DOHH2 (cell line): Measurements from ENCODE around the gene CTAGE8.
"Not testable (repeated sequence)": the region's sequence is repeated elsewhere in the genome, so short reads cannot be mapped to it uniquely, and the experiment has no call there.

Source experiments
- H3F3A ChIP-seq: fragments of 200-600 bp; sonication (generic), shearing (Covaris generic); 2 replicates; pipeline ENCODE4 v1.6.0; 2016; ENCODE audit warnings: antibody characterized with exemption, mild to moderate bottlenecking; ENCODE audit not compliant: control insufficient read depth, insufficient read depth
- H3K27ac ChIP-seq: fragments of 200-600 bp; sonication (generic); 2 replicates; pipeline ENCODE4 v1.5.1; 2014; ENCODE audit warnings: low read depth, mild to moderate bottlenecking, low read length, moderate library complexity
- H3K27me3 ChIP-seq: fragments of 200-600 bp; sonication (generic); 2 replicates; pipeline ENCODE4 v1.6.1; 2014; ENCODE audit warnings: mild to moderate bottlenecking, low read length, mixed read lengths; ENCODE audit not compliant: control insufficient read depth
- H3K36me3 ChIP-seq: fragments of 200-600 bp; sonication (generic); 2 replicates; pipeline ENCODE4 v1.6.1; 2014; ENCODE audit warnings: mild to moderate bottlenecking, low read length, moderate library complexity, mixed read lengths; ENCODE audit not compliant: control insufficient read depth
- H3K4me1 ChIP-seq: fragments of 200-600 bp; sonication (generic); 2 replicates; pipeline ENCODE4 v1.6.1; 2014; ENCODE audit warnings: mild to moderate bottlenecking, low read length, mixed read lengths; ENCODE audit not compliant: control insufficient read depth
- H3K4me2 ChIP-seq: fragments of 200-600 bp; sonication (generic); 2 replicates; pipeline ENCODE4 v1.6.0; 2014; ENCODE audit warnings: mild to moderate bottlenecking, low read length, moderate library complexity
- H3K4me3 ChIP-seq: fragments of 200-600 bp; sonication (generic); 2 replicates; pipeline ENCODE4 v1.5.1; 2014; ENCODE audit warnings: mild to moderate bottlenecking, low read length, mixed read lengths
- H3K79me2 ChIP-seq: fragments of 200-600 bp; sonication (generic); 2 replicates; pipeline ENCODE4 v1.6.1; 2014; ENCODE audit warnings: mild to moderate bottlenecking, low read length, mixed read lengths; ENCODE audit not compliant: control insufficient read depth
- H3K9me2 ChIP-seq: fragments of 200-600 bp; sonication (generic); replicated peaks from 2 replicates; pipeline ENCODE4 v1.6.1; 2014; ENCODE audit warnings: mild to moderate bottlenecking, low read length, mixed read lengths; ENCODE audit not compliant: control insufficient read depth
- H3K9me3 ChIP-seq: fragments of 200-600 bp; sonication (generic); 2 replicates; pipeline ENCODE4 v1.6.1; 2014; ENCODE audit warnings: antibody characterized with exemption, low read length, mixed read lengths; ENCODE audit not compliant: control insufficient read depth, insufficient read depth
- H4K20me1 ChIP-seq: fragments of 200-600 bp; sonication (generic); 2 replicates; pipeline ENCODE4 v1.6.0; 2014; ENCODE audit warnings: low read depth, mild to moderate bottlenecking, antibody characterized with exemption, low read length, moderate library complexity; ENCODE audit not compliant: control insufficient read depth, insufficient read depth

CTAGE8 gene, protein sequence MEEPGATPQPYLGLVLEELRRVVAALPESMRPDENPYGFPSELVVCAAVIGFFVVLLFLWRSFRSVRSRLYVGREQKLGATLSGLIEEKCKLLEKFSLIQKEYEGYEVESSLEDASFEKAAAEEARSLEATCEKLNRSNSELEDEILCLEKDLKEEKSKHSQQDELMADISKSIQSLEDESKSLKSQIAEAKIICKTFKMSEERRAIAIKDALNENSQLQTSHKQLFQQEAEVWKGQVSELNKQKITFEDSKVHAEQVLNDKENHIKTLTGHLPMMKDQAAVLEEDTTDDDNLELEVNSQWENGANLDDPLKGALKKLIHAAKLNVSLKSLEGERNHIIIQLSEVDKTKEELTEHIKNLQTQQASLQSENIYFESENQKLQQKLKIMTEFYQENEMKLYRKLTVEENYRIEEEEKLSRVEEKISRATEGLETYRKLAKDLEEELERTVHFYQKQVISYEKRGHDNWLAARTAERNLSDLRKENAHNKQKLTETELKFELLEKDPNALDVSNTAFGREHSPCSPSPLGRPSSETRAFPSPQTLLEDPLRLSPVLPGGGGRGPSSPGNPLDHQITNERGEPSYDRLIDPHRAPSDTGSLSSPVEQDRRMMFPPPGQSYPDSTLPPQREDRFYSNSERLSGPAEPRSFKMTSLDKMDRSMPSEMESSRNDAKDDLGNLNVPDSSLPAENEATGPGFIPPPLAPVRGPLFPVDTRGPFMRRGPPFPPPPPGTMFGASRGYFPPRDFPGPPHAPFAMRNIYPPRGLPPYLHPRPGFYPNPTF

GRCh38 chr7:144269188-144269587 lies at the start of gene CTAGE8:
CTAGE8 (minus strand) TSS chr7:144269288; CDS start chr7:144269250, 38 bp downstream.
- H3F3A ChIP-seq, H3K27me3 ChIP-seq, H4K20me1 ChIP-seq, H3K9me3 ChIP-seq, H3K4me2 ChIP-seq, H3K4me1 ChIP-seq, H3K9me2 ChIP-seq, H3K36me3 ChIP-seq, H3K27ac ChIP-seq, H3K4me3 ChIP-seq, H3K79me2 ChIP-seq: not testable (repeated sequence)

DNA sequence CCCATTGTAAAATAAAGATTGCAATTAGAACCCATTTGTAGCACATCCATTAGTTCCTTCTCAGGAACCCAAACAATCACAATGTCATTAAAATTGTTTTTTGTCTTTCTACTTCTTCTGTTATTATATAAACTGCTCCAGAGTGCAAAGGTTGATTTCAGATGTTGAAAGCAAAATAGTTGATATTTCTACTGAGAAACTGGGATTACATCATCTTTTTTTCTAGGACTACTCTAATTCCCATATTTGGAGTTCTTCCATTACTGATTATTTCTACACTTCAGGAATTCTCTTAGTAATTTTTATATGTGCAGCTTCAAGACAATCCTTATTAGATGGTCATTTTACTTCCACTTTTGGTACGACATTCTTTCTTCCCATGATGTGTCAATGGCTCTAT lies 48.4 kb upstream of the CTAGE8 start:
- H3K27ac ChIP-seq, result not testable (repeated sequence)

GRCh38 chr7:144311872-144312469 lies 42.9 kb upstream of the CTAGE8 start, which contains the start of gene OR2A1:
OR2A1 (plus strand) TSS chr7:144312419; CDS start chr7:144318125, 5,706 bp downstream.
- not testable (repeated sequence) for H3K4me2 ChIP-seq, H3K79me2 ChIP-seq, H3K4me3 ChIP-seq, H3K27me3 ChIP-seq, H3K36me3 ChIP-seq, H3K9me3 ChIP-seq, H3K27ac ChIP-seq, H3F3A ChIP-seq, H3K9me2 ChIP-seq, H3K4me1 ChIP-seq, H4K20me1 ChIP-seq

More for the DNA sequence above, 48.4 kb upstream of the CTAGE8 start:
- not testable (repeated sequence) for H3K36me3 ChIP-seq, H3K4me3 ChIP-seq, H3K9me3 ChIP-seq, H3F3A ChIP-seq, H3K4me2 ChIP-seq, H3K27me3 ChIP-seq, H4K20me1 ChIP-seq, H3K79me2 ChIP-seq, H3K4me1 ChIP-seq, H3K9me2 ChIP-seq

DNA sequence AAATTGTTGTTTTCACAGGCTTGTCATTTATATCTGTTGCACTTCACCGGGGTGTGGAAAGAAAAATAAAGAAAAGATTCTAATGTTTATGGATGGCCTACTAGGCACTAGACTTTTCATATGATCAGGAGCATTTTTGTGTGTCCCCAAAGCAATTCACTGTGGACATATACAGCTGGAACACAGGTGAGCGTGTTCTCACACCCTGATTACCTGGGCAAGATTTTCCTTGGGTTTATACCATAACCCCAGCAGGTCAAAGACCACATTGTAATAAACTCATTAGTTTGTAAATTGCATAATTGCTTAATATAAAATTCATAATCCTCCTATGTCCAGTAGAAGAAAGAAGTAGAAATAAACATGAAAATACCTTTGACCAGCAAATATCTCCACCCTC lies 42.1 kb upstream of the CTAGE8 start:
- not testable (repeated sequence) for H3F3A ChIP-seq, H4K20me1 ChIP-seq, H3K4me3 ChIP-seq, H3K4me1 ChIP-seq, H3K27ac ChIP-seq, H3K36me3 ChIP-seq, H3K27me3 ChIP-seq, H3K9me3 ChIP-seq, H3K79me2 ChIP-seq, H3K4me2 ChIP-seq, H3K9me2 ChIP-seq

DNA sequence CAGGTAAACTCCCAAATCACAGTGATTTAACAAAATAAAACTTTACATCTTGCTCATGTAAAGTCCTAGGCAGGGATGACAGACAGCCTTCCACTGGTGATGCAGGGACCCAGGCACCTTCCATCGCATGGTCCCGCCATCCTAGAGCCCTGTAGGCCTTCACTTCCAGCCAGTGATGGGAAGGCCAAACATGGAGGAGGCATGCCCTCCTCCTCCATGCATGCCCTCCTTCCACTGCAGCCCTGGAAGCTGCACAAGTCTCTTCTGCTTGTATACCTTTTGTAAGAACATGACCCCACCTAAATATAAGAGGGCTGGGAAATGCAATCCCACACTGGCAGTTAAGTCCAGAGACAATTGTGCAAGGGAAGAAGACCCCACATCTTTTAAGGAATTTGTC lies 40.6 kb upstream of the CTAGE8 start:
- not testable (repeated sequence) for H4K20me1 ChIP-seq, H3K27ac ChIP-seq, H3K79me2 ChIP-seq, H3K4me3 ChIP-seq, H3K9me2 ChIP-seq, H3K9me3 ChIP-seq, H3F3A ChIP-seq, H3K4me1 ChIP-seq, H3K27me3 ChIP-seq, H3K36me3 ChIP-seq, H3K4me2 ChIP-seq

DNA sequence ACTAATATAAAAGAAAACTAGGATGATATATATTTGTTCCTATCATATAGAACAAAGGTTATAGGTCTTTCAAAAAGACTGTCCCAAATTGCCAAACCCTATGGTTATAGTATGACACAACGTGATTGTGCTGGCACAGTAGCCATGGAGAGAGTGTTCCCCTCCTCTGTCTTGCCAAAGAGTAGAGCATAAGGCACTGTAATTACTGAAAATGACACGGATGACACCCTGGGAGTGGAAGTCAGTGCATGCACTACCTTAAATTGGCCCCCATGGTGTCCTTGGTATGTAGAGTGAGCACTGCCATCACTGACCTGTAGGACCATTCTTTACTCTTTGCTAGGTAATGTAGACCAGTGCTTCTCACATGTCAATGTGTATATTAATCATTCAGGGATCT lies 36.1 kb upstream of the CTAGE8 start:
- H3K9me2 ChIP-seq, H3K4me2 ChIP-seq, H3K79me2 ChIP-seq, H4K20me1 ChIP-seq, H3K4me3 ChIP-seq, H3K4me1 ChIP-seq, H3K27ac ChIP-seq, H3F3A ChIP-seq, H3K27me3 ChIP-seq, H3K9me3 ChIP-seq, H3K36me3 ChIP-seq: not testable (repeated sequence)

- not testable (repeated sequence) for H3K27me3 ChIP-seq, H3K36me3 ChIP-seq, H3K4me3 ChIP-seq, H3K79me2 ChIP-seq, H4K20me1 ChIP-seq, H3K9me3 ChIP-seq, H3F3A ChIP-seq, H3K27ac ChIP-seq, H3K9me2 ChIP-seq, H3K4me2 ChIP-seq, H3K4me1 ChIP-seq
These were observed 34.5 kb upstream of the CTAGE8 start for GRCh38 chr7:144303607-144304006.
